ENCODE data around the gene SCGB2B2.
"Not testable (repeated sequence)": the region's sequence is repeated elsewhere in the genome, so short reads cannot be mapped to it uniquely, and the experiment has no call there.

The SCGB2B2 gene

GRCh38 chr19:34668077-34668689, 8.8 kb downstream of the SCGB2B2 start:
- DNase-seq: not testable (repeated sequence)

GRCh38 chr19:34667349-34668076, 9.4 kb downstream of the SCGB2B2 start:
- no peak for DNase-seq

GRCh38 chr19:34666958-34667265, 10.0 kb downstream of the SCGB2B2 start:
- no peak for DNase-seq

GRCh38 chr19:34666200-34666957, 10.6 kb downstream of the SCGB2B2 start:
- DNase-seq: no peak

GRCh38 chr19:34665275-34665674, 11.7 kb downstream of the SCGB2B2 start:
- DNase-seq: not testable (repeated sequence)

- DNase-seq: no peak
Measured at GRCh38 chr19:34664870-34665269, 12.1 kb downstream of the SCGB2B2 start.

GRCh38 chr19:34664168-34664567, 12.8 kb downstream of the SCGB2B2 start:
- DNase-seq: no peak

- DNase-seq: peak; percentile 36
Measured at GRCh38 chr19:34662919-34663318, 14.0 kb downstream of the SCGB2B2 start.

- no peak for DNase-seq
Measured at GRCh38 chr19:34661357-34661756, 15.6 kb downstream of the SCGB2B2 start.

- no peak for DNase-seq
Measured at GRCh38 chr19:34655651-34656050, 21.3 kb downstream of the SCGB2B2 start.

GRCh38 chr19:34654796-34655195, 22.2 kb downstream of the SCGB2B2 start:
- no peak for DNase-seq

GRCh38 chr19:34651747-34652146, 25.2 kb downstream of the SCGB2B2 start:
- DNase-seq: no peak

GRCh38 chr19:34649886-34650543, 26.9 kb downstream of the SCGB2B2 start:
- DNase-seq: no peak

GRCh38 chr19:34645551-34645950, 31.4 kb downstream of the SCGB2B2 start:
- no peak for DNase-seq

- DNase-seq: no peak
Measured at GRCh38 chr19:34644991-34645461, 31.9 kb downstream of the SCGB2B2 start.

GRCh38 chr19:34642241-34642640, 34.7 kb downstream of the SCGB2B2 start:
- no peak for DNase-seq

GRCh38 chr19:34639491-34640085, 37.4 kb downstream of the SCGB2B2 start:
- peak; percentile 71 for DNase-seq

- no peak for DNase-seq
Measured at GRCh38 chr19:34633802-34634201, 43.2 kb downstream of the SCGB2B2 start.

All from activated T-cell treated with anti-CD3 and anti-CD28 coated beads for 4 hours (primary cell).